ENCODE measurements around the gene LPP. TPM values are rescaled to one million over a fixed set of nuclear protein-coding genes. Genes with fewer than 3 reads are reported as not detected.
A peak's percentile ranks its signal among the peaks of the same experiment; 100 is the strongest.

LPP gene
- total and polyA plus RNA-seq, 5 donors = 14.5 to 205 (median 159) TPM

DNA sequence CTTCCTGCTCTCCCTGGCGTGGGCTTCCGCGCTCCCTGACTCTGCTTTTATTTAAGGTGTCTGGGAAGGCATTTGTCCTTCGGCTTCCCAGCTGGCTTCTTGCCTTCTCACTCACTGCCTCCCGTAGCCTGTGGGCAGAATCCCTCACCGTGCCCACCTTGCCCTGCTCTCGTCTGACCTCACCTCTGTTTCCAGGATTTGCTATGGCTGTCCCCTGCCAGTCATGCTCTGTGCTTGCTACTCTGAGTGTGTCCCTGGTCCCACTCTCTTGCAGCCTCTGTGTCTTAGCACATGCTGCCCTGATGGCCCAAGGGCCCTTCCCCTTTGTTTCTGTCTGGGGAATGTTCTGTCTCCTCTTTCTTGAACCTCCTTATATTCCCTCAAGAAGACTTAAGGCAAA, 26.2 kb downstream of the LPP start:
- WGBS = 71% methylated on average over 7 of the region's 7 CpGs
- intact Hi-C loops (cut with DNase I) = no loop called here
- Histone ChIP-seq H3K4me1 (ENCODE audit: control insufficient read depth, insufficient read depth, low read length) (peaks cover 30% of the 10 kb centered on the region), H3K27ac (ENCODE audit: low read length) (peak overlapping the region; percentile 96), H3K9me3 (ENCODE audit: control insufficient read depth, low read length) (no peaks in the 10 kb centered on the region), H3K27me3 (ENCODE audit: control insufficient read depth, insufficient read depth) (no peaks in the 10 kb centered on the region), H3K4me3 (ENCODE audit: low read length) (no peak overlapping the region)
- ATAC-seq (peak in 1 of 2 donors; percentile 8), DNase-seq (no peak)

DNA sequence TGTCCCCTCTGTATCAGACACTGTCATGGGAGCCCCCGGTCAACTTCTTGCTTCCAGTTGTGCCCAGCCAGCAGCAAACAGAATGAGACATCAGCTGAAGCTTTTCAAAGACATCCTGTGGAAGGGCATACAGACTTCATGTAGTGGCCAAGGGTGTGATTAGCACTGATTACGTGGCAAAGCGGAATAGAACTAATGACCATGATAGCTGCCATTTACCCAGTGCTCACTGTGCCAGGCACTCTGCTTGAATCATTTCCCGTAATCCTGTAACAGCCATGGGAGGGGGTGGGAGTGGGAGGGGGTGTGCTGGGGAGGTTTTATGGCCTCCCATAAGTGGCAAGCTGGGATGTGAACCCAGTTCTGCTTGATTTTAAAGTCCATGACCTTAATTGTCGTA, 29.5 kb downstream of the LPP start:
- no peak overlapping the region for H3K4me3 ChIP-seq (ENCODE audit: low read length)
- H3K9me3 ChIP-seq (ENCODE audit: control insufficient read depth, low read length) = no peaks in the 10 kb centered on the region
- WGBS = 88% methylated on average over 5 of the region's 5 CpGs
- peak overlapping the region; percentile 77 for H3K27ac ChIP-seq (ENCODE audit: low read length)
- intact Hi-C loops (cut with DNase I) = no loop called here
- no peak for DNase-seq
- ATAC-seq = peak in 1 of 2 donors; percentile 24
- H3K27me3 ChIP-seq (ENCODE audit: control insufficient read depth, insufficient read depth) = no peaks in the 10 kb centered on the region
- peaks cover 32% of the 10 kb centered on the region for H3K4me1 ChIP-seq (ENCODE audit: control insufficient read depth, insufficient read depth, low read length)

DNA sequence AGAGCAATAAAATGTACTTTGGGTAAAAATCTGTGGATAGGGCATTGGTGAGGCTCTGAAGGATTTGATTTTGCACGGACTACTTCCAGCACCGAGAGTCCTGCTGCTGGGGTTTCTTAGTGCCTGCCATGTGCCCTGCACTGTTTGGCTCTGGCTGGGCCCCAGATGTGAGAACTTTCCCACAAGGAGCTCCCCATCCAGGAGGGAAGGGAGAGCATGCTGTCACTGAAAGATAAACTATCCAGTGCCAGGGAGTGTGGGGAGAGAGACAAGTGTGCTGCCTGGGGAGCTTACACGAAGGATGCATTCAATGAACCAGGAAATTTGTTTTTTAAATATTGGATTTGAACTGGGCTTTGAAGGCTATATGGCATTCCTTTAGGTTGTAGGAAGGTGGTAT, 30.2 kb downstream of the LPP start:
- no peaks in the 10 kb centered on the region for H3K9me3 ChIP-seq (ENCODE audit: control insufficient read depth, low read length)
- H3K4me1 ChIP-seq (ENCODE audit: control insufficient read depth, insufficient read depth, low read length) = peaks cover 25% of the 10 kb centered on the region
- intact Hi-C loops (cut with DNase I) = no loop called here
- peak overlapping the region; percentile 56 for H3K27ac ChIP-seq (ENCODE audit: low read length)
- no peaks in the 10 kb centered on the region for H3K27me3 ChIP-seq (ENCODE audit: control insufficient read depth, insufficient read depth)
- ATAC-seq (peak in 1 of 2 donors; percentile 29), DNase-seq (no peak)
- H3K4me3 ChIP-seq (ENCODE audit: low read length) = no peak overlapping the region
- WGBS = 71% methylated on average over 3 of the region's 3 CpGs

DNA sequence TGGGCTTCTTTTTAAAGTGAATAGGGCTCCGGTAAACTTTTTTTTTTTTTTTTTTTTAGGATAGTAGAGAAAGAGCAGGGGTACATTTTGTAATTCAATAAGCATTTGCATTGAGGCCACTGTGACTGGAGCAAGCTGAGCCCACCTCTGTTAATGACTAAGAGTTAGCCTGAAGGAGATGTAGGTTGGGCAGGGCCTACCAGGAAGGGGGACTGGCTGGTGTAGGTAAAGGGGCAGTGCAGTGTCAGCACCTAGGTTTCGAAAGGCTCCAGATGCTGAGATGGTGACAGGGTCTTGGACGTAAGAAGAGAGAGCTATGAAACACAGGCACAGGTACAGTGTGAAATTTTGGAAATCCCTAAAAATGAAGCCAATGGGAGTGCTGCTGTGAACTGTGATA, 30.7 kb downstream of the LPP start:
- 88% methylated on average over 3 of the region's 3 CpGs for WGBS
- no peaks in the 10 kb centered on the region for H3K27me3 ChIP-seq (ENCODE audit: control insufficient read depth, insufficient read depth)
- peak overlapping the region; percentile 85 for H3K27ac ChIP-seq (ENCODE audit: low read length)
- ATAC-seq (no peak), DNase-seq (no peak)
- H3K4me3 ChIP-seq (ENCODE audit: low read length) = no peak overlapping the region
- H3K4me1 ChIP-seq (ENCODE audit: control insufficient read depth, insufficient read depth, low read length) = peaks cover 20% of the 10 kb centered on the region
- H3K9me3 ChIP-seq (ENCODE audit: control insufficient read depth, low read length) = no peaks in the 10 kb centered on the region
- intact Hi-C loops (cut with DNase I) = no loop called here

DNA sequence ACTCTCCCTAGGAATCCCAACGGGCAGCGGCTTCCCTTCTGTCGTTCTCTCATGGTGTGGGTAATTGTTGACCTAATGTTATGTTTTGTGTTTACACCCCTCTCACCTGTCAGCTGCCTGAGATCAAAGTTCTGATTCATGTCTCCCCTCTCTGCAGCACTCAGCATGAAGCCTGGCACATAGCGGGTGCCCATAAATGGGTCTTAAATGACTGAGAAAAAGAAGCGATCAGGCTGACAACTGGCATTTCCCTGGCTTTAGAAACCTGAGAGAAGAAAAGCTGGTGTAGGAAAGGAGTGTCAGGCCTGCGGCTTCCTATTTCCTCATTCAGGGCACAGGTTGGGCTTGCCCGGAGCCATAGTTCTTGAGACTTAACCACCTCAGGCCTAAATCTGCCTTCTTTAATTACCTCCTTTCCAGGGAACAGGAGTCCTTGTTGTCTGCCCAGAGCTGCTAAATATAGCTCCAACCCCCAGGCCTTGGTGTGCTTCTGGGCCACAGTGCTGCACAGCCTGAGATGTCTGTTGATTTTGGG, 31.8 kb downstream of the LPP start:
- DNase-seq (peak in 1 of 3 donors; percentile 39), ATAC-seq (peak; percentile 44 to 54)
- Histone ChIP-seq H3K27ac (ENCODE audit: low read length) (peak overlapping the region; percentile 91), H3K4me1 (ENCODE audit: control insufficient read depth, insufficient read depth, low read length) (peaks cover 17% of the 10 kb centered on the region), H3K9me3 (ENCODE audit: control insufficient read depth, low read length) (no peaks in the 10 kb centered on the region), H3K27me3 (ENCODE audit: control insufficient read depth, insufficient read depth) (no peaks in the 10 kb centered on the region), H3K4me3 (ENCODE audit: low read length) (no peak overlapping the region)
- intact Hi-C loops (cut with DNase I) = no loop called here
- WGBS = 60% methylated on average over 7 of the region's 7 CpGs

DNA sequence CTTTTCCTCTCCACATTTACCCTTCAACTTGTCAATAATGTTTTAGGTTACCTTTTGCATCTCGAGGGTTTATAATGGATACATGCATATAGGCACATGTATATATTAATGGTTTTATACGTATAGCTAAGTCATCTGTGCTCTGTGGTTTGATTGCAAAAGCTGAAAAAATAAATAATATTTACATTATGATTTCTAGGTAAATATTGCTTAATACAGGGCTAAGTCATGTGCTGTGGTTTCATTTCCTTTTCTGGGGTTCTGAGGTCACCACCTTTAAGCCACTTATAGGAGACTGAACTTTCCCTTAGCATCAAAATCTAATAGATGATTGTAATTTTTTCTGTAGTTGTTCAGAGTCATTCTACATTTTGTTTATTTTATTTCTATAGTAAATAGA, 33.1 kb downstream of the LPP start:
- intact Hi-C loops (cut with DNase I) = no loop called here
- 91% methylated on average over 2 of the region's 2 CpGs for WGBS

DNA sequence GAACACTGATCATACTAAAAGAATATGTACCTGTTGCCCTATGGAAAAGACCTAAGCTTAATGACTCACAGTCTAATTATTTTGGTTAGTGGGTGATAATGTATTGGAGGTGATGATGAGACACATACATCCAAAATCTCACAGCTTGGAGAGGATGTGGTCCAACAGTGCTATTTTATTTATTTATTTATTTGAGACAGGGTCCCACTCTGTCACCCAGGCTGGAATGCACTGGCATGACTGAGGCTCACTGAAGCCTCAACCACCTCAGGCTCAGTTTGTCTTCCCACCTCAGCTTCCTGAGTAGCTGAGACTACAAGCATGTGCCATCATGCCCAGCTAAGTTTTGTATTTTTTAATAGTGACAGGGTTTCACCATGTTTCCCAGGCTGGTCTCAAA, 35.0 kb downstream of the LPP start:
- peaks cover 14% of the 10 kb centered on the region for H3K4me1 ChIP-seq (ENCODE audit: control insufficient read depth, insufficient read depth, low read length)
- no peaks in the 10 kb centered on the region for H3K9me3 ChIP-seq (ENCODE audit: control insufficient read depth, low read length)
- no peaks in the 10 kb centered on the region for H3K27me3 ChIP-seq (ENCODE audit: control insufficient read depth, insufficient read depth)
- H3K27ac ChIP-seq (ENCODE audit: low read length) = peak overlapping the region; percentile 79
- H3K4me3 ChIP-seq (ENCODE audit: low read length) = no peak overlapping the region
- ATAC-seq = no peak
- DNase-seq = no peak
- intact Hi-C loops (cut with DNase I) = no loop called here

More for the DNA sequence above, 33.1 kb downstream of the LPP start:
- Histone ChIP-seq H3K4me3 (ENCODE audit: low read length) (no peak overlapping the region), H3K27me3 (ENCODE audit: control insufficient read depth, insufficient read depth) (no peaks in the 10 kb centered on the region), H3K27ac (ENCODE audit: low read length) (no peak overlapping the region), H3K4me1 (ENCODE audit: control insufficient read depth, insufficient read depth, low read length) (peaks cover 20% of the 10 kb centered on the region), H3K9me3 (ENCODE audit: control insufficient read depth, low read length) (no peaks in the 10 kb centered on the region)
- ATAC-seq (no peak), DNase-seq (no peak)

DNA sequence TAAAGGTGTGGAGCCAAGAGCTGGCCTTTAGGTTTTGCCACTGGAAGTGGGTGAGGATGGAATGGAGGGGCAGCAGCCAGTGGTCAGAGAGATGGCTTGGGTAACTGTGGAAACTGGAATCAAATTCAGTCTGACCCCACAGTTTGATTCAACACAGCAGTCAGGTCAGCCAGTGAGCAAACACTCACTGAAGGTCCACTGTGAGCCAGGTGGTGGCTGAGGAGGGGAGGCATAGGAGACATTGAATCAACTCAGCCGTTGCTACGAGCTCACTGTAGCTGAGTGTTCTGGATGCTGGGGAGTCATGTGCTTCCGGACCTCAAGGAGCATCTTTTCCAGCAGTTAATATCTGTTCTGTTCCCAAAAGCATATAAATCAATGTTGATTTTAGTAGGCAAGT, 37.5 kb downstream of the LPP start:
- WGBS = 82% methylated on average over 3 of the region's 3 CpGs
- Histone ChIP-seq H3K27me3 (ENCODE audit: control insufficient read depth, insufficient read depth) (no peaks in the 10 kb centered on the region), H3K9me3 (ENCODE audit: control insufficient read depth, low read length) (no peaks in the 10 kb centered on the region), H3K4me3 (ENCODE audit: low read length) (no peak overlapping the region), H3K4me1 (ENCODE audit: control insufficient read depth, insufficient read depth, low read length) (peaks cover 8% of the 10 kb centered on the region), H3K27ac (ENCODE audit: low read length) (no peak overlapping the region)
- ATAC-seq (no peak), DNase-seq (no peak)
- intact Hi-C loops (cut with DNase I) = no loop called here

DNA sequence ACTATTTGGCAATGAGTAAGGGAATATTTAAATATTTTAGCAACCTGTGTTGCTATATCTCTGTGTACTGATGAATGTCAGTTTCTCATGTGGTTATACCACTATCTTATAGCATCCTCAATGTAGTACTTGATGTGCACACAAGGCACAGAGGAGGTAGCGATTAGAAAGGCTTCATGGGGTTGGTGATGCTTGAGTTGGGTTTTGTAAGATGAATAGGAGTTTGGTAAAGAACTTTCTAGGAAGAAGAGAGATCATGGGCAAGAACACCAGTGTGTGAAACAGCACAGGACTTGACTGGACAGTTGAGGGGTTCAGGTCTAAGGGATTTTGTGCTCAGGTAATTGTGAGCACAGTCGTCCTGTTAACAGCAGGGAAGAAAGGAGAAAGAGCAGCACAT, 38.1 kb downstream of the LPP start:
- intact Hi-C loops (cut with DNase I) = no loop called here
- 95% methylated on average over 2 of the region's 2 CpGs for WGBS
- Histone ChIP-seq H3K4me3 (ENCODE audit: low read length) (no peak overlapping the region), H3K27me3 (ENCODE audit: control insufficient read depth, insufficient read depth) (no peaks in the 10 kb centered on the region), H3K9me3 (ENCODE audit: control insufficient read depth, low read length) (no peaks in the 10 kb centered on the region), H3K4me1 (ENCODE audit: control insufficient read depth, insufficient read depth, low read length) (peaks cover 9% of the 10 kb centered on the region), H3K27ac (ENCODE audit: low read length) (no peak overlapping the region)
- DNase-seq (no peak), ATAC-seq (no peak)

DNA sequence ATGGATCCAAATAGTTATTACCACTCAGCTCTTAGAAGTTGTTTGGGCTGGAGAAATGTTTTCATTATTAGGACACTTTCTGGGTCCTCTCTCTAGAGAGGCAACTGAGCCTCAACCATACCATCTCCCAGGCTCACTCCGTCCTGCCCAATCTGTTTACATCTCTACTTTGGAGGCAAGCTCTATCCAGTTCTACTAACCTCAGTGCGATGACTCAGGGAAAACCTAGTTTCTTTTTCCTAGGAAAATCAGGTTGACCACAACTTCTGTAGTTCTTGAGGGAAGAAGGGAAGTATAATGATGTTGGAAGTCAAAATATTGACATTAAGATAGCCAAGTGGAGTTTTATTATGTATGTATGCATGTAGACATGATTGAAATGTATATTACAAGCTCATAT, 40.4 kb downstream of the LPP start:
- Histone ChIP-seq H3K4me3 (ENCODE audit: low read length) (no peak overlapping the region), H3K4me1 (ENCODE audit: control insufficient read depth, insufficient read depth, low read length) (peaks cover 14% of the 10 kb centered on the region), H3K27ac (ENCODE audit: low read length) (no peak overlapping the region), H3K27me3 (ENCODE audit: control insufficient read depth, insufficient read depth) (no peaks in the 10 kb centered on the region), H3K9me3 (ENCODE audit: control insufficient read depth, low read length) (no peaks in the 10 kb centered on the region)
- intact Hi-C loops (cut with DNase I) = no loop called here
- ATAC-seq (no peak), DNase-seq (no peak)
- 96% methylated on average over 2 of the region's 2 CpGs for WGBS

DNA sequence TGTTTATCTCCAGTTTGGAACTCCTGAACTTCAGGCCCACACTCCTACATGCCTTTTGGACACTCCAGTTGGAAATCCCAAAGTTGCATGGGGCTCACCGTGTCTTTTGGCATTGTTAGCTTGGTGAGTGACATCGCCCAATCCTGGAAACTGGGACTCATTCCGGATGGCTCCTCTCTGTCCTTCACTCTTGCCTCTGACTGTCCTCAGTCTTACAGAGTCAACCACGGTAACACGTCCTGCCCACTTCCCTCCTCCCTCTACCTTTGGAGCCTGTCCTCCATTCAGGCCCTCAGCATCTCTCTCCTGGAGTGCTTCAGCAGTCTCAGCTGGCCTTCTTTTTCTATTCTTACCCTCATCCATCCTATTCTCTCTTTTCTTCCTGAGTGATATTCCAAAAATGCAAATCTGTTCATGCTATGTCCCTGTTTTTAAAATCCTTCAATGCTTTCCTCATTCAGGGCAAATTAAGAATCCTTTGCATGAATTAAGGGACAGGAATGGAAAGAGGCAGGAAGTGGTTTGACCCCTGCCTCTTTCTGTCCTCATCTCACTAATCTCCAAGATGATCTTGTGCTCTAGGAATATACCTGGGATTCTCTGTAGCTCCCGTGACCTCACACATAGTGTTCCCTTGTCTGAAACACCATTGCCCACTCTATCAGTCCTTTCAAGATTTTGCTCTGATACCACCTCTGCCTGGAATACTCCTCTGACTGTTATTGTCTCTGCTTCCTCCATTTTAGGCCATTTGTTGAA, 42.5 kb downstream of the LPP start:
- Histone ChIP-seq H3K4me3 (ENCODE audit: low read length) (no peak overlapping the region), H3K27ac (ENCODE audit: low read length) (peak overlapping the region; percentile 30), H3K4me1 (ENCODE audit: control insufficient read depth, insufficient read depth, low read length) (peaks cover 15% of the 10 kb centered on the region), H3K9me3 (ENCODE audit: control insufficient read depth, low read length) (no peaks in the 10 kb centered on the region), H3K27me3 (ENCODE audit: control insufficient read depth, insufficient read depth) (no peaks in the 10 kb centered on the region)
- no peak for ATAC-seq
- WGBS = 80% methylated on average over 6 of the region's 6 CpGs
- intact Hi-C loops (cut with DNase I) = no loop called here
- no peak for DNase-seq
